Measurements from ENCODE around the gene GPR61. TPM values are rescaled to one million over a fixed set of nuclear protein-coding genes. Genes with fewer than 3 reads are reported as not detected.

GPR61 gene
- total RNA-seq, 1 donor from 2014 or later = not detected

DNA sequence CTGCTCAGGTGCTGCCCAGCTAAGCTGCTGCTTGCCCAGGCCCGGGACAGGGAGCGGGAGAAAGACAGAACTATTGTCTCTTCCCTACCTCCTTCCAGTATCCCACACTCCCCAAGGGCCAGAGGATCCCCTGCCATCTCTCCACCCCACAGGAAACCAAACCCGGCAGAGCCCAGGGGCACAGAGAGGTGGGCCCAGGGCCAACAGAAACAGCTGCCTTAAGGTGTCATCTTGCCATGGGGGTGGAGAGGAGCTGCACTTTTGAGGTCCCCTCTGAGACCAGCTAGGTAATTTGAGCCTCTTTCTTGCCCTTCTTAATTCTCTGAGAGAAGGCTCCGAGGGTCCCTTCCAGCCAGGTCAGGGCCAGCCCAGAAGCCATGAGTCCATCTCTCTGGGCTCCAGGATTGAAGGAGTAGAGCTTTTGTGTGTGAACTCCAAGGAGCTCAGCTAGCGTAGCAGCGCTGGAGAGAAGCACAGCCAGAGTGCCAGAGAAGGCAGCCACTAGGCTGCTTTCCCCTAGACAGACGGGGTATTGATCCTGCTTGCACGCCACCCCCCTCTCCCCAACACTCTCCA is 9.7 kb upstream of the GPR61 start:
- Mint-ChIP-seq H3K9me3 (no peaks in the 10 kb centered on the region), H3K4me3 (no peak overlapping the region), H3K27ac (peak overlapping the region; percentile 50), H3K27me3 (peaks cover 20% of the 10 kb centered on the region), H3K36me3 (no peaks in the 10 kb centered on the region), H3K4me1 (ENCODE audit: unreplicated experiment) (peaks cover 28% of the 10 kb centered on the region)
- TF ChIP-seq, protein P1, sequence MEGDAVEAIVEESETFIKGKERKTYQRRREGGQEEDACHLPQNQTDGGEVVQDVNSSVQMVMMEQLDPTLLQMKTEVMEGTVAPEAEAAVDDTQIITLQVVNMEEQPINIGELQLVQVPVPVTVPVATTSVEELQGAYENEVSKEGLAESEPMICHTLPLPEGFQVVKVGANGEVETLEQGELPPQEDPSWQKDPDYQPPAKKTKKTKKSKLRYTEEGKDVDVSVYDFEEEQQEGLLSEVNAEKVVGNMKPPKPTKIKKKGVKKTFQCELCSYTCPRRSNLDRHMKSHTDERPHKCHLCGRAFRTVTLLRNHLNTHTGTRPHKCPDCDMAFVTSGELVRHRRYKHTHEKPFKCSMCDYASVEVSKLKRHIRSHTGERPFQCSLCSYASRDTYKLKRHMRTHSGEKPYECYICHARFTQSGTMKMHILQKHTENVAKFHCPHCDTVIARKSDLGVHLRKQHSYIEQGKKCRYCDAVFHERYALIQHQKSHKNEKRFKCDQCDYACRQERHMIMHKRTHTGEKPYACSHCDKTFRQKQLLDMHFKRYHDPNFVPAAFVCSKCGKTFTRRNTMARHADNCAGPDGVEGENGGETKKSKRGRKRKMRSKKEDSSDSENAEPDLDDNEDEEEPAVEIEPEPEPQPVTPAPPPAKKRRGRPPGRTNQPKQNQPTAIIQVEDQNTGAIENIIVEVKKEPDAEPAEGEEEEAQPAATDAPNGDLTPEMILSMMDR (conservative IDR thresholded peaks at IDR 0.05) = no peak
- DNase-seq (ENCODE audit: extremely low spot score, unreplicated experiment) = no peak

DNA sequence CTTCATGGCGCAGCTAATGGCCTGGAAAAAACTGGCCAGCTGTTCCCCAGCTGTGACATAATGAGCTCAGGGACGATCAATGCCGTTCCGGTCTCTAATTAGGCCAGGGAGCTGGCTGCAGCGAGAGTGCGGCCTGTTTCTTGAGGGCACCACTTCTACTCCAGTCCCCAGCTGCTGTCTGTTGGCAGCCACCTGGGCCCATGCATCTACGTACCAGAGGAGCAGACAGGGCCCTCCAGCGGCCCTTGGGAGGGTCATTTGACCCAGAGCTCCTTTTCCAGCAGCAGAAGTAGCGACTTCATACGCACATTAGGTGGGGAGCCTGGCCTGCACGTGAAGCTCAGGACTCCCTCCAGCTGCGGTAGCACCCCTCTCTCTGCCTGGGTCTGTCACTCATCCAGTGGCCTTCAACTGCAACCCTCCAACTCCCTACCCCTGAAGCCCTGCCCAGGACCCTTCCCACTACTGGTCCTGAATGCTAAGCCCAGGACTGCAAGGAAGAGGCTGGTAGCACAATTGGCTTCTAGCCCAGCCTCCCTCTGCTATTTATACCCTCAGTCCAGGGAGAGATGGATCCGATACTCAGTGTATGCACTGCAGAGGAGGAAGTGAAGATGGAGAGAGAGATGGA is 9.1 kb upstream of the GPR61 start:
- Mint-ChIP-seq H3K27me3 (peaks cover 23% of the 10 kb centered on the region), H3K27ac (peak overlapping the region; percentile 50), H3K36me3 (no peaks in the 10 kb centered on the region), H3K4me1 (ENCODE audit: unreplicated experiment) (peaks cover 28% of the 10 kb centered on the region), H3K4me3 (no peak overlapping the region), H3K9me3 (no peaks in the 10 kb centered on the region)
- no peak for DNase-seq (ENCODE audit: extremely low spot score, unreplicated experiment)
- TF ChIP-seq, protein P1 (conservative IDR thresholded peaks at IDR 0.05) = no peak

DNA sequence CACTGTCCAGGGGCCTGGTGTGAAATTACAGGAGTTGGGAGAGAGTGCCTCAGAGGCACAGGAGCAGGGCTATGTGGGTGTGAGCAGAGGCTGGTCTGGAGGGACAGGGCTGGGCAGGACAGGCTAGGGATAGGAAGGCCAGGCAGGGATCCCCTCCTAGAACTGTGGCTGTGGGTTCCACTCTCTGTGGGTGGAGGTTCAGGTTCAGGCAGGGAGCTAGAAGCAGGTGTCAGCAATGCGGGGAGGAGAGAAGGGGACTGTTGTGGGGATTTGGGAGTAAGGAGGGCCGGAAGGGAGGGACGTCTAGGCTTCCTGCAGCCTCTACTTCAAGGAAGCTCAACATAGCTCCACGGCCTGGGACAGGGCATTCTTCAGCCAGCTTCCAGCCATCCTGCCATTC is 8.3 kb upstream of the GPR61 start:
- H3K9me3 Mint-ChIP-seq = no peaks in the 10 kb centered on the region
- H3K4me3 Mint-ChIP-seq = no peak overlapping the region
- DNase-seq (ENCODE audit: extremely low spot score, unreplicated experiment) = no peak
- H3K27ac Mint-ChIP-seq = no peak overlapping the region
- TF ChIP-seq, protein P1 (conservative IDR thresholded peaks at IDR 0.05) = no peak
- H3K27me3 Mint-ChIP-seq = peaks cover 15% of the 10 kb centered on the region
- H3K36me3 Mint-ChIP-seq = no peaks in the 10 kb centered on the region
- peaks cover 28% of the 10 kb centered on the region for H3K4me1 Mint-ChIP-seq (ENCODE audit: unreplicated experiment)

DNA sequence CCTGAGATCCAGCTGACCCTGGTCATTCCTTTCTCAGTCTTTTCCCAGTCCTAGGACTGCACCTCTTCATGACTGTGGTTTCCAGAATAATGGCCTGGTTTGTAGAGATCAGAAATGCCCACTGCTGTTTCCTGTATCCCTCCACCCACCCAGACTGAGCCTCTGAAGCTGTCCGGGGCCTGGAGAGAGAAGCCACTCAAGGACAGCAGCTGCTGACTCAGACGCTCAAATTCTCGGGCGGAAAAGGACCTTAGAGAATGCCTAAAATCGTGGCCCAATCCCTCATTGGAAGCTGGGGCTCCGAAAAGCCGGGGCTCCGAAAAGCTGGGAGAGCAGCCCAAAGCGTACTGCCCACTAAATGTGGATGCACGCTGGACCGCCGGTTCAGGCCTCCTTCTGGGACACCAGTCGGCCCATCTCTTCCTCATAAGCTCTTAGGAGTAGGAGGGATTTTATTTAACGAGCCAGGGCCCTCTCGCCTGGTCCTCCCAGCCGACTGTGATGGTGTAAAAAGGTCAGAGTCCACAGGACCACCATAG is 7.8 kb upstream of the GPR61 start:
- Mint-ChIP-seq H3K27ac (no peak overlapping the region), H3K36me3 (no peaks in the 10 kb centered on the region), H3K4me1 (ENCODE audit: unreplicated experiment) (peaks cover 28% of the 10 kb centered on the region), H3K27me3 (peaks cover 12% of the 10 kb centered on the region), H3K4me3 (no peak overlapping the region), H3K9me3 (no peaks in the 10 kb centered on the region)
- DNase-seq (ENCODE audit: extremely low spot score, unreplicated experiment) = no peak
- TF ChIP-seq, protein P1 (conservative IDR thresholded peaks at IDR 0.05) = no peak

DNA sequence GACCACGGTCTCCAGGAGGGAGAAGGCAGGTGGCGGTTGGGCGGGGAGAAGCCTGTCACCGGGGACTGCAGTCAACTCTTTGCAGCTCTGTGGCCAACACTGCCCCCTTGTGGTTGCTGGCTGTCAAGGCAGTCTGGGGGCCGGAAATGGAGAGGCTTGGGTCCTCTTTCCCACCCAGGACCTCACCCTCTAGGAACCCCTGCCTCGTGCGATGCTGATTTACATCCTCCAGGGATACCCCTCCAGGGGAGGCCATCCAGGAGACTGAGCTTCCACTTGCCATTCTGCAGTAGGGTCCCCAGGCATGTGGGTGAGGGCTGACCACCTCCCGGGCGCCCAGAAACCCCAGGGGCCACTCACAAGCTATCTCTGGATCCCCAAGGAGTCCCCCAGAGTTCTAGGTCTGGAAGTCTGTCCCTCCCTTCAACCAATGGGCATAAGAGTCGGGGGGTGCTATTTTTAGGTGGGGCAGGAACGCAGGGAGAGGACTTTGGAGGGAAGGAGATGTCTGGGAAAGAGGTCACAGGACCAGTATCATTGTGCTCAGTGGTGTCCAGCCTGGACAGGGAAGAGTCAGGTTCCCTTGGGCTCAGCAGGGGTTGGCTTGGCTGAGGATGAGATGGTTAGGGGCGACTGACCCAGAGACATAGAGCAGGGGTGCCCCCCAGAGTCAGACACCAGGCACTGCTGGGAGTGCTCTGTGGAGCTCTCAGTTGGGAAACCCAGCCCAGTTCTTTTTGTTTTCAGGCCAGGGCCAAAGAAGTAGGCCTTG is 7.1 kb upstream of the GPR61 start:
- Mint-ChIP-seq H3K36me3 (no peaks in the 10 kb centered on the region), H3K27ac (no peak overlapping the region), H3K4me1 (ENCODE audit: unreplicated experiment) (peaks cover 28% of the 10 kb centered on the region), H3K27me3 (peaks cover 9% of the 10 kb centered on the region), H3K9me3 (no peaks in the 10 kb centered on the region), H3K4me3 (peak overlapping the region; percentile 54)
- peak; percentile 88 for DNase-seq (ENCODE audit: extremely low spot score, unreplicated experiment)
- TF ChIP-seq, protein P1 (conservative IDR thresholded peaks at IDR 0.05) = peak; percentile 86
